ENCODE data around the gene MMAB.
"Not testable (repeated sequence)": the region's sequence is repeated elsewhere in the genome, so short reads cannot be mapped to it uniquely, and the experiment has no call there.

Gene MMAB

GRCh38 chr12:109605016-109605415 is 31.7 kb upstream of the MMAB start:
- TF ChIP-seq, protein P1, sequence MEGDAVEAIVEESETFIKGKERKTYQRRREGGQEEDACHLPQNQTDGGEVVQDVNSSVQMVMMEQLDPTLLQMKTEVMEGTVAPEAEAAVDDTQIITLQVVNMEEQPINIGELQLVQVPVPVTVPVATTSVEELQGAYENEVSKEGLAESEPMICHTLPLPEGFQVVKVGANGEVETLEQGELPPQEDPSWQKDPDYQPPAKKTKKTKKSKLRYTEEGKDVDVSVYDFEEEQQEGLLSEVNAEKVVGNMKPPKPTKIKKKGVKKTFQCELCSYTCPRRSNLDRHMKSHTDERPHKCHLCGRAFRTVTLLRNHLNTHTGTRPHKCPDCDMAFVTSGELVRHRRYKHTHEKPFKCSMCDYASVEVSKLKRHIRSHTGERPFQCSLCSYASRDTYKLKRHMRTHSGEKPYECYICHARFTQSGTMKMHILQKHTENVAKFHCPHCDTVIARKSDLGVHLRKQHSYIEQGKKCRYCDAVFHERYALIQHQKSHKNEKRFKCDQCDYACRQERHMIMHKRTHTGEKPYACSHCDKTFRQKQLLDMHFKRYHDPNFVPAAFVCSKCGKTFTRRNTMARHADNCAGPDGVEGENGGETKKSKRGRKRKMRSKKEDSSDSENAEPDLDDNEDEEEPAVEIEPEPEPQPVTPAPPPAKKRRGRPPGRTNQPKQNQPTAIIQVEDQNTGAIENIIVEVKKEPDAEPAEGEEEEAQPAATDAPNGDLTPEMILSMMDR (IDR thresholded peaks at IDR 0.05; ENCODE audit: poor library complexity, severe bottlenecking) = no peak
- Histone ChIP-seq H3K36me3 (ENCODE audit: low read depth) (no peaks in the 10 kb centered on the region), H3K4me3 (ENCODE audit: severe bottlenecking) (no peak overlapping the region), H3K4me1 (ENCODE audit: insufficient read depth, poor library complexity, severe bottlenecking) (no peaks in the 10 kb centered on the region), H3K9me3 (ENCODE audit: severe bottlenecking) (no peaks in the 10 kb centered on the region), H3K27me3 (ENCODE audit: insufficient read depth, poor library complexity, severe bottlenecking) (peaks cover 3% of the 10 kb centered on the region), H3K27ac (ENCODE audit: poor library complexity, severe bottlenecking) (no peak overlapping the region)
- DNase-seq (ENCODE audit: low spot score) (no peak), ATAC-seq (ENCODE audit: low read depth) (no peak)

DNA sequence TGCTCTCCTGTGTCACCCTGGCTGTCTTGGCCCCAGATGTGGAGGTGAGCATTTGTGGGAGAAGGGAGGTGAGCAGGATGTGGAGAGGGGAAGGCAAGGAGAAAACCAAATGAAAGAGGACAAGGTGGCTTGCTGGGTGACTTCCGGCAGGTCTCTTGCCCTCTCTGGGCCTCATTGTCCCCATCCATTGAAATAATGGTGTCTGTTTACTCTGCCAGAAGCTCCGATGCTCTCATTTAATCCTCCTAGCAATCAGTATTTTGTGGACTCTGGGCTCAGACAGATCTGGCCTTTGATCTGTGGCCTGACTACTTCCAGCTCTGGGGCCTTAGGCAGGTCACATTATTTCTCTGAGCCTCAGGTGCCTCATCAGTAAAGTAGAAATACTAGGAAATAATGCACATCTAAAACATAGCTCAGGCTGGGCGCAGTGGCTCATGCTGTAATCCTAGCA is 30.9 kb upstream of the MMAB start:
- Histone ChIP-seq H3K4me1 (ENCODE audit: insufficient read depth, poor library complexity, severe bottlenecking) (no peaks in the 10 kb centered on the region), H3K36me3 (ENCODE audit: low read depth) (no peaks in the 10 kb centered on the region), H3K9me3 (ENCODE audit: severe bottlenecking) (no peaks in the 10 kb centered on the region), H3K27ac (ENCODE audit: poor library complexity, severe bottlenecking) (no peak overlapping the region), H3K27me3 (ENCODE audit: insufficient read depth, poor library complexity, severe bottlenecking) (peaks cover 3% of the 10 kb centered on the region), H3K4me3 (ENCODE audit: severe bottlenecking) (no peak overlapping the region)
- DNase-seq (ENCODE audit: low spot score) = no peak
- TF ChIP-seq, protein P1 (IDR thresholded peaks at IDR 0.05; ENCODE audit: poor library complexity, severe bottlenecking) = no peak
- no peak for ATAC-seq (ENCODE audit: low read depth)

DNA sequence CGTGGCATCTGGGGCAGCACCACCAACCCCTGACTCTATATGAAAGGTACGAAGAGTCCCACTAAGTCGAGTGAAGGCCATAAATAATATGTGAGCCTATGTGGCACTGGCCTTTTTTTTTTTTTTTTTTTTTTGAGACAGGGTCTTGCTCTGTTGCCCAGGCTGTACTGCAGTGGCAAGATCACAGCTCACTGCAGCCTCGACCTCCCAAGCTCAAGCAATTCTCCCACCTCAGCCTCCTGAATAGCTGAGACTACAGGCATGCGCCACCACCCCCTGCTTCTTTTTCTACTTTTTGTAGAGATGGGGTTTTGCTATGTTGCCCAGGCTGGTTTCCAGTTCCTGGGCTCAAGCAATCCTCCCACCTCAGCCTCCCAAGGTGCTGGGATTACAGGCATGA is 28.8 kb upstream of the MMAB start:
- H3K9me3 ChIP-seq (ENCODE audit: severe bottlenecking); H3K27ac ChIP-seq (ENCODE audit: poor library complexity, severe bottlenecking); H3K36me3 ChIP-seq (ENCODE audit: low read depth); DNase-seq (ENCODE audit: low spot score); H3K4me3 ChIP-seq (ENCODE audit: severe bottlenecking); H3K27me3 ChIP-seq (ENCODE audit: insufficient read depth, poor library complexity, severe bottlenecking); H3K4me1 ChIP-seq (ENCODE audit: insufficient read depth, poor library complexity, severe bottlenecking); ATAC-seq (ENCODE audit: low read depth): not testable (repeated sequence)

GRCh38 chr12:109601557-109601956 is 28.3 kb upstream of the MMAB start:
- DNase-seq (ENCODE audit: low spot score) (no peak), ATAC-seq (ENCODE audit: low read depth) (no peak)
- TF ChIP-seq, protein P1 (IDR thresholded peaks at IDR 0.05; ENCODE audit: poor library complexity, severe bottlenecking) = no peak
- Histone ChIP-seq H3K4me3 (ENCODE audit: severe bottlenecking) (no peak overlapping the region), H3K36me3 (ENCODE audit: low read depth) (no peaks in the 10 kb centered on the region), H3K9me3 (ENCODE audit: severe bottlenecking) (no peaks in the 10 kb centered on the region), H3K27ac (ENCODE audit: poor library complexity, severe bottlenecking) (no peak overlapping the region), H3K4me1 (ENCODE audit: insufficient read depth, poor library complexity, severe bottlenecking) (no peaks in the 10 kb centered on the region), H3K27me3 (ENCODE audit: insufficient read depth, poor library complexity, severe bottlenecking) (peaks cover 3% of the 10 kb centered on the region)

- DNase-seq (ENCODE audit: low spot score) (no peak), ATAC-seq (ENCODE audit: low read depth) (no peak)
- no peaks in the 10 kb centered on the region for H3K4me1 ChIP-seq (ENCODE audit: insufficient read depth, poor library complexity, severe bottlenecking)
- H3K27ac ChIP-seq (ENCODE audit: poor library complexity, severe bottlenecking) = no peak overlapping the region
- H3K27me3 ChIP-seq (ENCODE audit: insufficient read depth, poor library complexity, severe bottlenecking) = peaks cover 3% of the 10 kb centered on the region
- H3K9me3 ChIP-seq (ENCODE audit: severe bottlenecking) = no peaks in the 10 kb centered on the region
- H3K4me3 ChIP-seq (ENCODE audit: severe bottlenecking) = no peak overlapping the region
- H3K36me3 ChIP-seq (ENCODE audit: low read depth) = no peaks in the 10 kb centered on the region
- TF ChIP-seq, protein P1 (IDR thresholded peaks at IDR 0.05; ENCODE audit: poor library complexity, severe bottlenecking) = no peak
Observed at GRCh38 chr12:109600995-109601394, 27.7 kb upstream of the MMAB start.
